Stimulated activated CD8-positive, alpha-beta memory T cell treated with anti-CD3 and anti-CD28 coated beads, Interleukin-2, amount 100 ng/mL, for 48 hours (primary cell): Measurements from ENCODE around the gene MTFP1.
"Not testable (repeated sequence)": the region's sequence is repeated elsewhere in the genome, so short reads cannot be mapped to it uniquely, and the experiment has no call there.

Experiments
- DNase-seq, 2 donors: peaks; one replicate each; pipeline ENCODE4 v3.0.0-alpha.2; 2020; ENCODE audit warnings: low read depth in 2 of 2

Gene MTFP1

DNA sequence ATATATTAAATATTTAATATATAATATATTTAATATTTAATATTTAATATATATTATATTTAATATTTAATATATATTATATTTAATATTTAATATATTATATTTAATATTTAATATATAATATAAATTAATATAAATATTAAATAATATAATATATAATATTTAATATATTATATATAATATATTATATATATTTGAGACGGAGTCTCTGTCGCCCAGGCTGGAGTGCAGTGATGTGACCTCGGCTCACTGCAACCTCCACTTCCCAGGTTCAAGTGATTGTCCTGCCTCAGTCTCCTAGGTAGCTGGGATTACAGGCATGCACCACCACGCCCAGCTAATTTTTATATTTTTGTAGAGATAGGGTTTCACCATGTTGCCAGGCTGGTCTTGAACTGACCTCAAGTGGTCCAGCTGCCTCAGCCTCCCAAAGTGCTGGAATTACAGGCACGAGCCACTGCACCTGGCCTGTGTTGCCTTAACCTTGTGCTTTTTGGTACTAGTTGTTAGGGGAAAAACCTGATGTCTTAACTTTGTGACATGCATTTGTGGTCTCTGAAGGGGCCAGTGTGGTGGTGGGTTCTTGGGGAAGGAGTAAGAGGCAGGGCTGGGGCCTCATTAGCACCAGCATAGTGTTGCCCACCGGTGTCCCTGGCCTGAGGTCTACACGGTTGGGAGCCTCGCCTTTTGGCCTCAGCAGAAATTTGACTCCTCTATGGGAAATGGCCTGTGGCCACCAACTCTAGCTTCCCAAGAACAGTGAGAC, 29.7 kb downstream of the MTFP1 start:
- DNase-seq, result no peak

DNA sequence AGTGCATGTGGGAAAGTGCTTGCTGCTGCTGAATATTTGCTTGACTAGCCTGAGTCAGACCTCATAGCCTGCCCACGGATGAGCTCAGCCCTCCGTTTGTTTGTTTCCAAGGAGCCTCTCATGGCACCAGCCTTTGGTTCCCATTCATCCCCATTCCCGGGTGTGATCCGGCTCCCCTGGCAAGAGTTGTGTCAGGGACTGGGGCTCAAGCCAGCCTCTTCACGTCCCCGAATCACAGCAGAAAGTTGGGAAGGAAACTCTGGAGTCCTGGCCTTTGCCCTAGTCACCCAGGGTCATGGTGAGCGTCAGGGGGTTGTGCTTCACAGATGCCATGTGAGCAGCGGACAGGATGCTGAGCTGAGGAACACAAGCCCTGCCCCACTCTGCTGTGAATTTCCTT, 32.4 kb downstream of the MTFP1 start:
- no peak for DNase-seq

DNA sequence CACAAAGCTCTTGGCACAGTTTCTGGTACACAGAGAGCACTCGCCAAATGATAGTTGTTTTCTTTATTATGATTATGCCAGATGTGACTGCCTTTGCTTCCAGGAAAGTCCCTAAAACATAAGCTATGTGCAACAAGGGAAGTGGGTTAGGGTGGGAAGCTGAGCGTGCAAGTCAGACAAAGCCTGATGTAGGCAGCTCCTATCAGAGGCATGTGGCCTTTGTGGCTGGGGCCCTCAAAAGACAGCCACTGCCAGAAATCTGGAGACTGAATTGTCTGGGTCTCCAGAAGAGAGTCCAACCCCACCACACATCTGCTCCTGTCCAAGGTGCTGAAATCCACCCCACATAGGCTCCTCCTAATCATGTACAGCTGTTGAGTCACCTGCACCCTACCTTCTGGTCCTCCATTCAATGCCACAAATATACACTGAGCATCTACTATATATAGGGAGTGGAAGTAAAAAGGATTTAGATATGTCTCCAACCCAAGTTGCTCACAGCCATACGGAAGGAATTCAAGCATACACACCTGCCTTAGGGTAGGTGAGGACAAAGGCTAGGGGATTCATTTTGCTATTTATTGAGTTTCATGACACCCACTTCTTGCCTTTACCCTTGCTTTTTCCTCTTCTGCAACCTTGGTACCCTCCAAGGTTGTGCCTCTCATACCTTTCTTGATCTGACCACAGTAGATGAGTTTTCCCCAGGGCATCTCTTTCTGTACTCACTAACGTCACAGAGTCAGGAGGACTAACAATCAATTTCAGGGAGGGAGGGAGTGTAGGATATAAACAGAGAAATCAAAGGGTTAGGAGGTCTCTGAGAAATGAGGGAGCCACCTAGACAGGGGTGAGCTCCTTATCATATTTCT, 33.8 kb downstream of the MTFP1 start:
- no peak for DNase-seq

DNA sequence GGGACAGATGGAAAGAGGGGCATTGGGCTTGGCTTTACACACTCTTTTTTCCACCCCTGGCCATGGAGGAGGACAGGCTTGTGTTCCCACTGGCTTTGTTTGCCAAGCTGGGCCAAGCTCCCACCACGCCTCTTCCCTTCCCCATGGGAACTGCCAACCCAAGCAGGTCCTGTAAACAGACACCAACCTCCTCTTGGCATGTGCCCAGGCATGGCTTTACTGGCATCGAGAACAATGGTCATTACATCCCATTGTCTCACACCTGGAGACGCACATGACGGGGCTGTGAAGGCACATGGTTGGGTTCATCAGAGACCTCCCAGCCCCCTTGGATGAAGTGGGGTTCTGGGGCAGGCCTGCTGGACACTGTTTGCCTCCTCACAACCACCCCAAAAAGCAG, 34.6 kb downstream of the MTFP1 start:
- DNase-seq, result no peak

DNA sequence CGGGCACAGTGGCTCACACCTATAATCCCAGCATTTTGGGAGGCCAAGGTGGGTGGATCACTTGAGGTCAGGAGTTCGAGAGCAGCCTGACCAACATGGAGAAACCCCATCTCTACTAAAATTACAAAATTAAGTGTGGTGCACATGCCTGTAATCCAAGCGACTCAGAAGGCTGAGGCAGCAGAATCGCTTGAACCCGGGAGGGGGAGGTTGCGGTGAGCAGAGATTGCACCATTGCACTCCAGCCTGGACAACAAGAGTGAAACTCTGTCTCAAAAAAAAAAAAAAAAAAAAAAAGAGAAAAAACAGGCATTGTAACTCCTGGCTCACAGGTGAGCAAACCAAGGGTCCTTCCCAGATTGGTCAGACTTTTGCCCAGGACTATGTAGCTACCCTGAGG, 35.0 kb downstream of the MTFP1 start:
- DNase-seq, result not testable (repeated sequence)

DNA sequence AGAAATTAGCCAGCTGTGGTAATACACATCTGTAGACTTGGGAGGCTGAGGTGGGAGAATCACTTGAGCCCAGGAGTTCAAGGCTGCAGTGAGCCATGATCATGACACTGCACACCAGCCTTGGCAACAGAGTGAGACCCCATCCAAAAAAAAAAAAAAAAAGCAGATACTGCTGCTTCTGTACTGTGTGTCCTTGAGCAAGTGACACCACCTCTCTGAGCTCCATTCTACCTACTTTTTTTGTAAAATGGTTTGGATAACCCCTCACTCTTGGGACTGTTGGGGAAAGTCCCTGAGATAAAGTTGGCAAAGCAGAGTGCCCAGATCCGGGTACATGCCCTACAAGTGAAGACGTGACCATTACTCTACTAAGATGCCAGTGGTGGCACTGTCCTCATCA, 43.6 kb downstream of the MTFP1 start:
- no peak for DNase-seq

DNA sequence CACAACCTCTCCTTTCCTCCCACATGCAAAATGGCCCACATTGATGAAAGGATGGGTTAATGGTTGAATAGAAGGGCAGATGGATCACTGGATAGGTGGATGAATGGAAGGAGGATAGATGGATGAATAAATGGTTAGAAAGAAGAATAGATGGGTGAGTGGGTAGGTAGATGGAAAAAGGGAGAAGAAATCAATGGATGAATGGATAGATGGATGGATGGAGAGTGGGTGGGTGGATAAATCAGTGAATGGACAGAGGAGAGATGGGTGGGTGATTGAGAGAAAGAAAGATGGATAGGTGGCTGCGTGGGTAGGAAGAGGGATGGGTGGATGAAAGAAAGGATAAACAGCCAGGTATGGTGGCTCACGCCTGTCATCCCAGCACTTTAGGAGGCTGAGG, 45.1 kb downstream of the MTFP1 start:
- no peak for DNase-seq

DNA sequence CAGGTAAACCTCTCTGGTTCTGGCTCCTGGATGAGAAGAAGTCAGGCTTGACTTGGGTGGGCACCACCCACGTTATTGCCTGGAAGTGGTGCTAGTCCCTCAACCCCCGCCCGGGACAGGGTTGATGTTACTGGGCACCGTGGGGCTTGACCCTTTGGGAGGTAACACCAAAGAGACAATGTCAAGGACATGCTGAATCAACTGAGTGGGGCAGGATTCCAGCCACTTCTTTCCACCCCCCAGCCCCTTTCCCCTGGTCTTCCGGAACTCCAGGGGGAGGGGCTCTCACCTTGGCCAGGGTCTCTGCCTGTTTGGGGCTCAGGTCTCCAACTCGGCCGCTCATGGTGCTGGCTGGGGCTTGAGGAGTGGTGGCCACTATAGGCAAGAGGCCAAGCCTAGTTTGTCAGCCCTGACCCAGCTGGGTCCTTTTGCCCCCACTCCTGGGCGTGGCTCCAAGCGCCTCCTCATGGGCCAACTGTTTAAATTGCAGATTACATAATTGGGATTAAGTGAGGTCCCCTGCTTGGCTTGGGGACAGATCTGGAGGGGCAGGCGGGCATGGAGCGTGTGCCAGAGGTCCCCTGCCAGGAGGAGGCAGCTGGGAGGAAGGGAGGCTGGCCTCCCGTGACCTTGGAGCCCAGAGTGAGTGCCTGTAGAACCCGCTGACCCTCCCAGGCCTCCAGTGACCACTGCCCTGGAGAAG, 46.2 kb downstream of the MTFP1 start, which contains the start of gene SEC14L3:
TSS of gene SEC14L3 (minus strand) at position 402 of the 703 bp plus-strand sequence. CDS start at position 343, 59 bp downstream.
- DNase-seq, result no peak

DNA sequence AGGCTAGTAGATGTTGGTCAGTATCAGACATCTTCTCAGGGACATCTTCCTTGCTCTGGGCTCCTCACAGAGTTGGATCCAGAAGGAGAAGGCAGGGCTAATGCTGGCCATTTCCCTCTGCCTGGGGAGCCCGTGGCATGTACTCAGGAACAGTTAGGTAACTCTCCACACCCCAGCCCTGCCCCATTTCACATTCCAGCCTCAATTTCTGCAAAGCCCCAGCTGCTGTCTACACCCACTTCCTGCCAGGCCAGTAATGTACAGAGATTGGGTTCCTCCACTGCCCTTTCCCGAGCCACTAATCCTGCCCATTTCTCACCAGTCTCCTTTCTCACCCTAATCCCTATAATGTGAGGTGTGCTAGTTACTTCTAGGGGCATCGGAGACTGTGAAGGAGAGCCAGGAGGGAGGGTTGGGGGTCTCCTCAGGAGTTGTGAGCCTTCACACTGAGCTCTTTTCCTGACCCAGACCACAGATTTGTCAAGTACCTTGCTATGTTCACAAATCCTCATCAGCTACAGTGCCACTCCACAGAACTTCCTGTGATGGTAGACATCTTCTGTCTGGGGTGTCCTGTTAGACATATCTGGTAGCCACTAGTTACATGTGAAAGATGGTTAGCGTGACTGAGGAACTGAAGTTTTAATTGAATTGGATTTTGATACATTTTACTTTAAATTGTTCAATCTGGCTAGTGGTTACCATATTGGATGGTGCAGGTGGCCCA, 47.6 kb downstream of the MTFP1 start:
- DNase-seq, result no peak

DNA sequence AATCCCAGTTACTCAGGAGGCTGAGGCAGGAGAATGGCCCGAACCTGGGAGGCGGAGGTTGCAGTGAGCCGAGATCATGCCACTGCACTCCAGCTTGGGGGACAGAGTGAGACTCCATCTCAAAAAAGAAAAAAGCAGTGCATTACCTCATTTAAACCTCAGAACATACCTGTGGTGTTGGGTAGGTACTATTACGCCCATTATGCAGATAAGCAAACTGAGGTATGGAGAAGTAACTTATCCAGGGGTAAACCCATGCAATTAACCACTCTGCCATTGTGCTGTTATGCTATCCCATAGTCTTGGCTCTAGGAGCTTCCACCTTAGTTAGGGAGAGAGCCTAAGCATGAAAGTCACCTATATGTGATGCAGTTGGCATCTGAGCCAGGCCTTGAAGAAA, 48.6 kb downstream of the MTFP1 start:
- DNase-seq, result no peak

DNA sequence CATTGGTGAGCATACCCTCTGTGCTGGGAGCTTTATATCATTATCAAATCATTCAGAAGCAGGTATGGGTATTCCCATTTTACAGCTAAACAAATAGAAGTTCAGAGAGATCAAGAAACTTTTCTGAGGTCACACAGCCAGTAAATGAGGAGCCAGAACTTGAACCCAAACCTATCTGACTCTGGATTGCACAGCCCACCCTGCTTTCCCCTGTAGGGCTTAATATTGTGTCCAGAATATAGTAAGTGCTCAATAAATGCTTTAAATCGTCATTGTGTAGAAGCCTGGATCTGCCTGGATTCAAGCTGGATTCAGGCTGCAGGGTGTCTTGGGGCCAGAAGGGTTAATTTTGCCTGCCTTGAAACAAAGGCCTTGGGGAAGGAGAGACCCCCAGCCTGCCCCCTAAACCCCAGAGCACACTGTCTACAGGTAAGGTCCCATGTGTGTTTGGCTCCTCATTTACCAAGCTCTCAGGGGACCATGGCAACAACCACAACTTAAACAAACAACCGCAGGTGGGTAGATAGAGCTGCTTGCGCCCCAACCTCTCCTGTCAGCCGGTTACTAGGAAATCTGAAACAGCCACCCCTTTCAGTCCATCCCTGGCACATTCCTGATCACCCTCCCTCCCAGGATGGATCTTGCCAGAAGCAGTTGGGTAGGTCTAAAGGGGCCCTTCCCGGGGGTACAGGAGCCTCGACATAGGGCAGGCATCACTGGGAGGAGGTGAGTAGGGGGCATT, 49.3 kb downstream of the MTFP1 start:
- DNase-seq, result no peak
